Measurements from ENCODE around the gene ESPN. TPM values are rescaled to one million over a fixed set of nuclear protein-coding genes. Genes with fewer than 3 reads are reported as not detected.

Gene ESPN
- total RNA-seq, 2 experiments from 2014 or later, result 0.08 to 0.23 TPM

GRCh38 chr1:6497867-6498575 is 73.4 kb downstream of the ESPN start:
- ChIA-PET CTCF (interaction anchor here (1.0 to 2.0 kb wide), 4 partner anchors 8 to 251 kb away, joined by 3 to 5 read pairs (median 4); no protein-coding TSS in a partner anchor), POLR2A (no interaction called here)

- POLR2A ChIA-PET, result no interaction called here
These were observed 74.1 kb downstream of the ESPN start for GRCh38 chr1:6498576-6499111.

GRCh38 chr1:6499296-6499695 is 74.7 kb downstream of the ESPN start:
- ChIA-PET CTCF (interaction anchor here (1.0 to 2.0 kb wide), 3 partner anchors 9 to 252 kb away, joined by 3 to 6 read pairs (median 4); partner anchors contain the start of gene TAS1R1), POLR2A (no interaction called here)

More at GRCh38 chr1:6498576-6499111, 74.1 kb downstream of the ESPN start:
- CTCF ChIA-PET, result interaction anchor here (1.0 to 2.0 kb wide), 5 partner anchors 9 to 252 kb away, joined by 3 to 5 read pairs (median 4); partner anchors contain the start of gene TAS1R1

- ChIA-PET POLR2A (no interaction called here), CTCF (interaction anchor here (1.1 kb wide), 1 partner anchor 11 kb away, joined by 4 read pairs; no protein-coding TSS in a partner anchor)
These were observed 76.1 kb downstream of the ESPN start for GRCh38 chr1:6500544-6501278.

- ChIA-PET POLR2A (no interaction called here), CTCF (interaction anchor here (1.1 kb wide), 1 partner anchor 11 kb away, joined by 4 read pairs; no protein-coding TSS in a partner anchor)
These were observed 76.8 kb downstream of the ESPN start for GRCh38 chr1:6501279-6501813.

GRCh38 chr1:6502000-6502891 is 77.7 kb downstream of the ESPN start:
- ChIA-PET CTCF (interaction anchor here (0.6 to 1.2 kb wide), 3 partner anchors 12 to 45 kb away, joined by 3 to 4 read pairs (median 3); no protein-coding TSS in a partner anchor), POLR2A (no interaction called here)

- ChIA-PET POLR2A (no interaction called here), CTCF (interaction anchor here (1.3 kb wide), 2 partner anchors 9 to 14 kb away, joined by 3 read pairs; no protein-coding TSS in a partner anchor)
These were observed 79.5 kb downstream of the ESPN start for GRCh38 chr1:6503884-6504602.

GRCh38 chr1:6504887-6505286 is 80.3 kb downstream of the ESPN start:
- CTCF ChIA-PET, result interaction anchor here (1.3 kb wide), 2 partner anchors 9 to 15 kb away, joined by 3 read pairs; no protein-coding TSS in a partner anchor
- POLR2A ChIA-PET, result interaction anchor here (0.6 kb wide), 1 partner anchor 47 kb away, joined by 4 read pairs; no protein-coding TSS in a partner anchor

GRCh38 chr1:6505367-6506209 is 81.0 kb downstream of the ESPN start:
- ChIA-PET CTCF (interaction anchor here (1.3 kb wide), 1 partner anchor 10 kb away, joined by 3 read pairs; no protein-coding TSS in a partner anchor), POLR2A (interaction anchor here (0.6 kb wide), 1 partner anchor 47 kb away, joined by 4 read pairs; no protein-coding TSS in a partner anchor)

- ChIA-PET CTCF (no interaction called here), POLR2A (no interaction called here)
These were observed 81.8 kb downstream of the ESPN start for GRCh38 chr1:6506210-6507036.

GRCh38 chr1:6507037-6507428 is 82.5 kb downstream of the ESPN start:
- ChIA-PET CTCF (no interaction called here), POLR2A (no interaction called here)

- CTCF ChIA-PET, result no interaction called here
- POLR2A ChIA-PET, result no interaction called here
These were observed 82.9 kb downstream of the ESPN start for GRCh38 chr1:6507461-6507911.

GRCh38 chr1:6508154-6508815 is 83.7 kb downstream of the ESPN start:
- ChIA-PET POLR2A (no interaction called here), CTCF (no interaction called here)

GRCh38 chr1:6508816-6509189 is 84.2 kb downstream of the ESPN start:
- ChIA-PET POLR2A (no interaction called here), CTCF (no interaction called here)

GRCh38 chr1:6509220-6509918 is 84.8 kb downstream of the ESPN start:
- CTCF ChIA-PET, result no interaction called here

GRCh38 chr1:6509919-6510291 is 85.3 kb downstream of the ESPN start:
- ChIA-PET CTCF (no interaction called here), POLR2A (no interaction called here)

More at GRCh38 chr1:6509220-6509918, 84.8 kb downstream of the ESPN start:
- POLR2A ChIA-PET, result no interaction called here
